OCI-LY7 (cell line): ENCODE measurements around the gene ZNF485. TPM values are rescaled to one million over a fixed set of nuclear protein-coding genes. Genes with fewer than 3 reads are reported as not detected.
A peak's percentile ranks its signal among the peaks of the same experiment; 100 is the strongest.

Experiments
- BruUV-seq: library from RNA; stranded (reverse); fragments of 400-500 nt; replicated peaks from 2 replicates; lab custom pipeline; 2021; lab: Mats Ljungman, UMichigan
- CTCF ChIA-PET: fragments of 300-600 bp; sonication (Branson Sonifier 250); formaldehyde crosslinking; loops from one replicate; lab custom pipeline; 2022; ENCODE audit warnings: antibody characterized with exemption; ENCODE audit not compliant: unreplicated experiment; lab: Charles Lee
- POLR2A ChIA-PET: fragments of 300-600 bp; sonication (Branson Sonifier 250); formaldehyde crosslinking; loops from one replicate; lab custom pipeline; 2022; ENCODE audit warnings: antibody characterized with exemption; lab: Charles Lee
- DNase-seq: peaks from one replicate; pipeline ENCODE4 v3.0.0-alpha.2; 2015; ENCODE audit warnings: low spot score
- H2AFZ ChIP-seq: fragments of 200-600 bp; sonication (generic), shearing (Covaris generic); 2 replicates; pipeline ENCODE4 v1.6.1; 2014; ENCODE audit warnings: mild to moderate bottlenecking, antibody characterized with exemption, low read length, moderate library complexity
- H3K27ac ChIP-seq: fragments of 200-600 bp; sonication (generic); 2 replicates; pipeline ENCODE4 v1.5.1; 2014; ENCODE audit warnings: mixed run types, low read depth, mild to moderate bottlenecking, moderate library complexity, low read length, inconsistent platforms; ENCODE audit not compliant: poor library complexity, severe bottlenecking
- H3K36me3 ChIP-seq: fragments of 200-600 bp; sonication (generic); 2 replicates; pipeline ENCODE4 v1.6.1; 2014; ENCODE audit warnings: mild to moderate bottlenecking, antibody characterized with exemption, low read length, moderate library complexity, mixed read lengths; ENCODE audit not compliant: insufficient read depth
- H3K4me1 ChIP-seq: fragments of 200-600 bp; sonication (generic); 2 replicates; pipeline ENCODE4 v1.5.1; 2014; ENCODE audit warnings: mild to moderate bottlenecking, low read length; ENCODE audit not compliant: insufficient read depth, poor library complexity, severe bottlenecking
- H3K4me2 ChIP-seq: fragments of 200-600 bp; sonication (generic); 2 replicates; pipeline ENCODE4 v1.6.1; 2014; ENCODE audit warnings: mild to moderate bottlenecking, low read length
- H3K4me3 ChIP-seq: fragments of 200-600 bp; sonication (generic); 2 replicates; pipeline ENCODE4 v1.5.1; 2014; ENCODE audit warnings: mild to moderate bottlenecking, low read depth, low read length; ENCODE audit not compliant: poor library complexity, severe bottlenecking
- H3K79me2 ChIP-seq: fragments of 200-600 bp; sonication (generic); 2 replicates; pipeline ENCODE4 v1.6.1; 2016; ENCODE audit warnings: low read depth, mild to moderate bottlenecking, low read length, moderate library complexity, mixed read lengths; ENCODE audit not compliant: insufficient read depth
- H3K9me2 ChIP-seq: fragments of 200-600 bp; sonication (generic); 2 replicates; pipeline ENCODE4 v1.6.1; 2016; ENCODE audit warnings: mild to moderate bottlenecking, low read length, mixed read lengths; ENCODE audit not compliant: insufficient read depth
- H3K9me3 ChIP-seq: fragments of 200-600 bp; sonication (generic); 2 replicates; pipeline ENCODE4 v1.6.1; 2014; ENCODE audit warnings: mild to moderate bottlenecking, mixed run types, low read length, mixed read lengths
- H4K20me1 ChIP-seq: fragments of 200-600 bp; sonication (generic); 2 replicates; pipeline ENCODE4 v1.6.1; 2014; ENCODE audit warnings: mild to moderate bottlenecking, antibody characterized with exemption, low read length, moderate library complexity, mixed read lengths; ENCODE audit not compliant: insufficient read depth
- EZH2phosphoT487 ChIP-seq: fragments of 200-600 bp; sonication (generic); IDR thresholded peaks from 2 replicates; pipeline ENCODE4 v1.6.1; 2018; ENCODE audit warnings: low read depth, borderline replicate concordance, mild to moderate bottlenecking, mixed run types, antibody characterized with exemption, low read length, moderate library complexity, mixed read lengths
- intact Hi-C: fragments of 100-400 bp; cut with micrococcal nuclease; formaldehyde crosslinking; loops from one replicate; pipeline ENCODE4 v1.10.0; 2022; ENCODE audit not compliant: unreplicated experiment
- total RNA-seq, 2 experiments: library from RNA; depleted of rRNA in 1 of 2; stranded (reverse); fragments of >200 nt in 1 of 2; shearing (Covaris generic) in 1 of 2; gene quantifications; 2 replicates each; pipeline ENCODE4 v1.2.3, GENCODE V29; 2014 to 2022
- TF ChIP-seq, protein P1 (sequence below): fragments of 200-600 bp; sonication (generic); conservative IDR thresholded peaks from 2 replicates; pipeline ENCODE4 v1.5.1; 2014; ENCODE audit warnings: mild to moderate bottlenecking, antibody characterized with exemption, low read length, moderate library complexity, mixed read lengths

The ZNF485 gene
- total RNA-seq, 2 experiments from 2014 or later, result 7.9 to 9.9 TPM

- intact Hi-C loops, result no loop called here
- no peak for DNase-seq
- Histone ChIP-seq H3K9me2 (no peaks in the 10 kb centered on the region), H2AFZ (no peak overlapping the region), H3K9me3 (no peaks in the 10 kb centered on the region), H3K4me2 (peak overlapping the region; percentile 40; the same call in 1 of the 2 replicates), H3K79me2 (no peaks in the 10 kb centered on the region), H3K27ac (no peak overlapping the region), H3K4me1 (no peaks in the 10 kb centered on the region), H4K20me1 (no peaks in the 10 kb centered on the region), H3K36me3 (no peaks in the 10 kb centered on the region), H3K4me3 (no peak overlapping the region)
- ChIA-PET CTCF (interaction anchor here (0.6 kb wide), 1 partner anchor 108 kb away, joined by 3 read pairs; no protein-coding TSS in a partner anchor), POLR2A (no interaction called here)
- TF ChIP-seq EZH2phosphoT487, result no peak
- TF ChIP-seq, protein P1, sequence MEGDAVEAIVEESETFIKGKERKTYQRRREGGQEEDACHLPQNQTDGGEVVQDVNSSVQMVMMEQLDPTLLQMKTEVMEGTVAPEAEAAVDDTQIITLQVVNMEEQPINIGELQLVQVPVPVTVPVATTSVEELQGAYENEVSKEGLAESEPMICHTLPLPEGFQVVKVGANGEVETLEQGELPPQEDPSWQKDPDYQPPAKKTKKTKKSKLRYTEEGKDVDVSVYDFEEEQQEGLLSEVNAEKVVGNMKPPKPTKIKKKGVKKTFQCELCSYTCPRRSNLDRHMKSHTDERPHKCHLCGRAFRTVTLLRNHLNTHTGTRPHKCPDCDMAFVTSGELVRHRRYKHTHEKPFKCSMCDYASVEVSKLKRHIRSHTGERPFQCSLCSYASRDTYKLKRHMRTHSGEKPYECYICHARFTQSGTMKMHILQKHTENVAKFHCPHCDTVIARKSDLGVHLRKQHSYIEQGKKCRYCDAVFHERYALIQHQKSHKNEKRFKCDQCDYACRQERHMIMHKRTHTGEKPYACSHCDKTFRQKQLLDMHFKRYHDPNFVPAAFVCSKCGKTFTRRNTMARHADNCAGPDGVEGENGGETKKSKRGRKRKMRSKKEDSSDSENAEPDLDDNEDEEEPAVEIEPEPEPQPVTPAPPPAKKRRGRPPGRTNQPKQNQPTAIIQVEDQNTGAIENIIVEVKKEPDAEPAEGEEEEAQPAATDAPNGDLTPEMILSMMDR, result no peak
- no TSS peak for BruUV-seq
Measured at GRCh38 chr10:43649185-43649523, 42.9 kb downstream of the ZNF485 start.

DNA sequence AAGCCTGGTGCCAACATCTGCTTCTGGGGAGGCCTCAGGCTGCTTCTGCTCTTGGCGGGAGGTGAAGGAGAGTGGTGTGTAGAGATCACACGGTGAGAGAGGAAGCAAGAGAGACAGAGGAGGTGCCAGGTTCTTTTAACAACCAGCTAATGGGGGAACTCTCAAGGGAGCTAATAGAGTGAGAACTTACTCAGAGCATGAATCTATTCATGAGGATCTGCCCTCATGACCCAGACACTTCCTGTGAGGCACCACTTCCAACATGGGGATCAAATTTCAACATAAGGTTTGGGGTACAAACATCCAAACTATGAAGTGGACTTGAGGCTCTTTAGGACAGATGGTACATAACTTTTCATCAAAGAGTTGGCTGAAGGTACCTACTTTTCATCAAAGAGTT, 47.5 kb downstream of the ZNF485 start:
- Histone ChIP-seq H3K36me3 (no peaks in the 10 kb centered on the region), H2AFZ (no peak overlapping the region), H3K9me3 (no peaks in the 10 kb centered on the region), H4K20me1 (no peaks in the 10 kb centered on the region), H3K4me3 (no peak overlapping the region), H3K4me2 (no peak overlapping the region), H3K79me2 (no peaks in the 10 kb centered on the region), H3K27ac (no peak overlapping the region), H3K9me2 (no peaks in the 10 kb centered on the region), H3K4me1 (no peaks in the 10 kb centered on the region)
- ChIA-PET POLR2A (interaction anchor here (0.8 kb wide), 1 partner anchor 13 kb away, joined by 6 read pairs; no protein-coding TSS in a partner anchor), CTCF (no interaction called here)
- TF ChIP-seq EZH2phosphoT487, result no peak
- TF ChIP-seq, protein P1, result no peak
- intact Hi-C loops, result no loop called here
- no TSS peak for BruUV-seq
- DNase-seq, result no peak

DNA sequence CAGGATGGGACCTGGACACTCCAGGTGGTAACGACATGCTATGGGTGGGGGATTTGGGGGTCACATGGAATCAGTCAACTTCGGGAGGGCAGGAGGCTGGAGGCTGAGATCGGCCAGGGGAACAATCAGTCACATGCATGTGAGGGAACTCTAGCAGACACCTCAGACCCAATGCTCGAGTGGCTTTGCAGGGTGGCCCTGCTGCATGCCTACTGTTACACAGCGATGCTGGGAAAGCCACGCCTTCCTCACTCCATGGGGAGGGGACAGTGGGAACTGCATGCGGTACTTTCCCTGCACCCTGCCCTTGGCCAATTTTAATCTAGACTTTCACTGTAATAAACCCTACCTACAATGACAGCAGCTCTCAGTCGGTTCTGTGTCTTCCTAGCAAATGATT, 49.1 kb downstream of the ZNF485 start:
- no peak overlapping the region for H2AFZ ChIP-seq
- H3K4me2 ChIP-seq, result no peak overlapping the region
- POLR2A ChIA-PET, result no interaction called here
- H3K4me1 ChIP-seq, result no peaks in the 10 kb centered on the region
- no TSS peak for BruUV-seq
- no peaks in the 10 kb centered on the region for H3K79me2 ChIP-seq
- no peaks in the 10 kb centered on the region for H4K20me1 ChIP-seq
- H3K27ac ChIP-seq, result no peak overlapping the region
- H3K9me3 ChIP-seq, result no peaks in the 10 kb centered on the region
- no peak overlapping the region for H3K4me3 ChIP-seq
- CTCF ChIA-PET, result no interaction called here
- no peaks in the 10 kb centered on the region for H3K9me2 ChIP-seq
- TF ChIP-seq, protein P1, result no peak
- TF ChIP-seq EZH2phosphoT487, result no peak
- intact Hi-C loops, result no loop called here
- no peak for DNase-seq
- no peaks in the 10 kb centered on the region for H3K36me3 ChIP-seq
